ENCODE results near the gene PCNX1. TPM values are rescaled to one million over a fixed set of nuclear protein-coding genes. Genes with fewer than 3 reads are reported as not detected.

The PCNX1 gene
- total RNA-seq, 1 experiment from 2014 or later = 48.0 TPM

GRCh38 chr14:70924521-70924920 is 17.3 kb downstream of the PCNX1 start:
- H2AFZ ChIP-seq (ENCODE audit: low read length) = no peak overlapping the region
- peaks cover 21% of the 10 kb centered on the region; the same call in 1 of the 2 replicates for H3K79me2 ChIP-seq (ENCODE audit: insufficient read depth, low read length)
- Mint-ChIP-seq H3K9me3 (no peaks in the 10 kb centered on the region), H3K4me3 (no peak overlapping the region), H3K27ac (no peak overlapping the region), H3K36me3 (ENCODE audit: insufficient read depth in 1 of 3, low read depth in 3 of 3) (no peaks in the 10 kb centered on the region), H3K27me3 (ENCODE audit: low read depth) (no peaks in the 10 kb centered on the region), H3K4me1 (peaks cover 11 to 20% of the 10 kb centered on the region in 2 experiments)
- no peak overlapping the region for H3K27ac ChIP-seq (ENCODE audit: insufficient read length, low read depth, low read length)
- H3K4ac ChIP-seq (ENCODE audit: low read depth, low read length) = no peak overlapping the region
- H3K14ac ChIP-seq (ENCODE audit: insufficient read depth, low read length) = no peak overlapping the region
- peaks cover 2% of the 10 kb centered on the region for H3K79me1 ChIP-seq (ENCODE audit: insufficient read depth, low read depth, low read length, poor library complexity, severe bottlenecking)
- no peaks in the 10 kb centered on the region for H4K20me1 ChIP-seq (ENCODE audit: control insufficient read depth, insufficient read depth, insufficient read length)
- H3K9me3 ChIP-seq (ENCODE audit: control insufficient read depth, low read depth, low read length) = no peaks in the 10 kb centered on the region
- H2BK5ac ChIP-seq (ENCODE audit: insufficient read length, low read length) = no peak overlapping the region
- no peaks in the 10 kb centered on the region for H3K23me2 ChIP-seq (ENCODE audit: insufficient read length, low read depth, low read length, poor library complexity, severe bottlenecking)
- H3T11ph ChIP-seq (ENCODE audit: low read length) = no peak overlapping the region
- no peak overlapping the region for H2AK5ac ChIP-seq (ENCODE audit: insufficient read length, low read length)
- no peak overlapping the region for H3K9ac ChIP-seq (ENCODE audit: extremely low read depth, insufficient read length, low read length)
- H2BK12ac ChIP-seq (ENCODE audit: insufficient read length, low read depth, low read length) = no peak overlapping the region
- no peak overlapping the region for H4K91ac ChIP-seq (ENCODE audit: insufficient read length, low read depth, low read length)
- no peak overlapping the region for H3K23ac ChIP-seq (ENCODE audit: insufficient read length, low read depth, low read length)
- WGBS (ENCODE audit: extremely low coverage, insufficient read length, low lambda C conversion rate) = no CpG with 5 or more reads among the region's 2 CpGs
- no peak overlapping the region for H2BK120ac ChIP-seq (ENCODE audit: low read depth, low read length, poor library complexity, severe bottlenecking)
- no peak overlapping the region for H4K8ac ChIP-seq (replicated peaks; ENCODE audit: insufficient read length, low read depth, low read length)
- no peak overlapping the region for H2BK20ac ChIP-seq (ENCODE audit: low read depth, low read length, poor library complexity, severe bottlenecking)
- H3K4me2 ChIP-seq (ENCODE audit: insufficient read depth, insufficient read length, low read length) = no peak overlapping the region
- no peak overlapping the region for H2BK15ac ChIP-seq (ENCODE audit: low read depth, low read length)
- H3K18ac ChIP-seq (ENCODE audit: insufficient read length, low read depth, low read length) = no peak overlapping the region
- no peak for DNase-seq
- no peak for TF ChIP-seq CTCF (conservative IDR thresholded peaks at IDR 0.05)
- H3K4me1 ChIP-seq (ENCODE audit: insufficient read depth, low read length) = no peaks in the 10 kb centered on the region
- H4K5ac ChIP-seq (ENCODE audit: insufficient read length, low read depth, low read length) = no peak overlapping the region
- no peak overlapping the region for H3K56ac ChIP-seq (ENCODE audit: insufficient read length, low read depth, low read length)
- H3K27me3 ChIP-seq (ENCODE audit: insufficient read depth, low read length) = no peaks in the 10 kb centered on the region

Measured in H9 (cell line).